Esophagus squamous epithelium (tissue), 5 donors: ENCODE measurements around the gene MIF4GD. TPM values are rescaled to one million over a fixed set of nuclear protein-coding genes. Genes with fewer than 3 reads are reported as not detected.
"Not testable (repeated sequence)": the region's sequence is repeated elsewhere in the genome, so short reads cannot be mapped to it uniquely, and the experiment has no call there.

Experiments
- DNase-seq: peaks from one replicate; lab custom pipeline; 2025; lab: John Stamatoyannopoulos, UW
- H3K27ac ChIP-seq, 4 donors: fragments of 200-600 bp; sonication (generic); one replicate each; pipeline ENCODE4 v1.5.1; 2016 to 2019; ENCODE audit warnings: mild to moderate bottlenecking in 1 of 4
- H3K27me3 ChIP-seq, 4 donors: fragments of 200-600 bp; sonication (generic); 1 replicate in 3 of 4; 2 replicates in 1 of 4; pipeline versions ENCODE4 v1.5.1 to v1.6.0; 2017 to 2021; ENCODE audit warnings: antibody characterized with exemption in 1 of 4
- H3K36me3 ChIP-seq, 3 donors: fragments of 200-600 bp; sonication (generic); one replicate each; pipeline ENCODE4 v1.5.1; 2016 to 2019
- H3K4me1 ChIP-seq, 3 donors: fragments of 200-600 bp; sonication (generic); one replicate each; pipeline ENCODE4 v1.5.1; 2017 to 2019
- H3K4me3 ChIP-seq, 4 donors: fragments of 200-600 bp; sonication (generic); 1 replicate in 3 of 4; 2 replicates in 1 of 4; pipeline ENCODE4 v1.5.1; 2016 to 2019; ENCODE audit warnings: mild to moderate bottlenecking in 2 of 4, moderate library complexity in 1 of 4
- H3K9me3 ChIP-seq, 3 donors: fragments of 200-600 bp; sonication (generic); one replicate each; pipeline ENCODE4 v1.5.1; 2016 to 2019
- POLR2A ChIP-seq, 4 donors: fragments of 450-650 bp; IDR thresholded peaks; one replicate each; pipeline ENCODE4 v1.6.1; 2017; ENCODE audit warnings: antibody characterized with exemption in 4 of 4, mild to moderate bottlenecking in 4 of 4, moderate library complexity in 3 of 4
- WGBS, 2 donors: methylation state at CpG; one replicate each; pipeline ENCODE4 v1.1.5; 2018; 5-methylcytosine and 5-hydroxymethylcytosine counted together
- intact Hi-C: fragments of 100-400 bp; cut with DNase I; formaldehyde crosslinking; loops from one replicate; pipeline ENCODE4 v1.15.0; 2022
- total RNA-seq, 4 donors: library from RNA; depleted of rRNA; stranded (reverse); fragments of >200 nt; gene quantifications; one replicate each; pipeline ENCODE4 v1.1.0, GENCODE V29; 2016
- TF ChIP-seq, protein P1 (sequence below), 6 experiments: fragments of 450-650 bp in 4 of 6; fragments of 200-600 bp in 2 of 6; sonication (generic) in 2 of 6; IDR thresholded peaks; one replicate each; pipeline ENCODE4 v1.5.1; 2016 to 2019; ENCODE audit warnings: antibody characterized with exemption in 6 of 6, mild to moderate bottlenecking in 4 of 6, moderate library complexity in 4 of 6
- donor health status: DM: yes; HTN: yes; CAD: no.

The MIF4GD gene
- total RNA-seq, 4 donors from 2014 or later: 14.6 to 28.0 (median 21.2) TPM

DNA sequence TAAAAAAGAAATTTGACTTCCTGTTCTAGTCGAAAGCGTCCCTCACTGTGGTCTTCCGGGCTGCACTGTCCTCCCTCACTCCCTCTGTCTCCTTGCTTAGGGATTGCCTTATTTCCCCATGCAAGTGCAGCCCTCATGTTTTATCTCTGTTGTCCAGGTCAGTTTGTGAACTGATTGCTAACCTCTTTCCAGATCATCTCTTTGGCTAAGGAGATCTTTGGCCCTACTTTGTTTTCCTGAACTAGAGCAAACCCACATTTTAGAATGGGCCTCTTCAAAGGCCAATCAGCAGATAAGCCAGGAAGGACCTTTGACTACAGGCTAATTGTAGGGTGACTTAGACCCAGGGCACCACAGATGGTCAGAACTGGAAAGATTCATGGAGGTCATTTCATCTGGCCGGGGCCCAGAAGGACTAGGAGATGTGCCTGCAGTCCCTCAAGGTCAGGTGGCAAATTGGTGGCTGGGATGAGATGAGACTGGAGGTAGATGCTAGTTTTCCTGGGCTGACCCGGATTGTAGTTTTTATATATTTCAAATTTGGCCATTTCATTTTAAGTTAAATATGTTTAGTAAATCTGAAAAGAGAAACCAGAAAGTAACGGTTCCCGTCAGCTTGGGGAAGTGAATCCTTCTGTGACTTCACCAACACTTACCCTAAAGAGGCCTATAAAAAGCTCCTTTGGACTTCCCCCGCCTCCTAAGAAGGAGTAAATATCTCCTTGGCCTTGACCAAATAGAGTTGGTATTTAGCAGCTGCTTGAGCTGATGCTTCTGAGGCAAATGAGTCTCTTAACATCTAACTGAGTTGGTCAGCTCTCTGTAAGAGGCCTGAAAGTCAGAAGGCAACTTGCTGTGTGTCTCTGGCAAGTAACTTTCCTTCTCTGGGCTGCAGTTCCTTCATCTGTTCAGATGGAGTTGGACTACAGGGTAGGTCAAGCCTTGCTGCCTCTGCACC is 24.4 kb upstream of the MIF4GD start:
- Histone ChIP-seq H3K9me3 (no peaks in the 10 kb centered on the region), H3K27ac (peak overlapping the region in 3 of 4 donors; percentile 9 to 83 (median 56)), H3K4me1 (peaks cover 0 to 7% (median 0%) of the 10 kb centered on the region in 3 donors), H3K27me3 (no peaks in the 10 kb centered on the region), H3K36me3 (no peaks in the 10 kb centered on the region), H3K4me3 (no peak overlapping the region)
- DNase-seq: no peak
- intact Hi-C loops: no loop called here
- TF ChIP-seq, protein P1, sequence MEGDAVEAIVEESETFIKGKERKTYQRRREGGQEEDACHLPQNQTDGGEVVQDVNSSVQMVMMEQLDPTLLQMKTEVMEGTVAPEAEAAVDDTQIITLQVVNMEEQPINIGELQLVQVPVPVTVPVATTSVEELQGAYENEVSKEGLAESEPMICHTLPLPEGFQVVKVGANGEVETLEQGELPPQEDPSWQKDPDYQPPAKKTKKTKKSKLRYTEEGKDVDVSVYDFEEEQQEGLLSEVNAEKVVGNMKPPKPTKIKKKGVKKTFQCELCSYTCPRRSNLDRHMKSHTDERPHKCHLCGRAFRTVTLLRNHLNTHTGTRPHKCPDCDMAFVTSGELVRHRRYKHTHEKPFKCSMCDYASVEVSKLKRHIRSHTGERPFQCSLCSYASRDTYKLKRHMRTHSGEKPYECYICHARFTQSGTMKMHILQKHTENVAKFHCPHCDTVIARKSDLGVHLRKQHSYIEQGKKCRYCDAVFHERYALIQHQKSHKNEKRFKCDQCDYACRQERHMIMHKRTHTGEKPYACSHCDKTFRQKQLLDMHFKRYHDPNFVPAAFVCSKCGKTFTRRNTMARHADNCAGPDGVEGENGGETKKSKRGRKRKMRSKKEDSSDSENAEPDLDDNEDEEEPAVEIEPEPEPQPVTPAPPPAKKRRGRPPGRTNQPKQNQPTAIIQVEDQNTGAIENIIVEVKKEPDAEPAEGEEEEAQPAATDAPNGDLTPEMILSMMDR (IDR thresholded peaks at IDR 0.05): no peak
- TF ChIP-seq POLR2A (IDR thresholded peaks at IDR 0.05): peak in 1 of 4 donors; percentile 38
- 72 to 73% methylated on average over 8 of the region's 8 CpGs for WGBS, 2 donors

DNA sequence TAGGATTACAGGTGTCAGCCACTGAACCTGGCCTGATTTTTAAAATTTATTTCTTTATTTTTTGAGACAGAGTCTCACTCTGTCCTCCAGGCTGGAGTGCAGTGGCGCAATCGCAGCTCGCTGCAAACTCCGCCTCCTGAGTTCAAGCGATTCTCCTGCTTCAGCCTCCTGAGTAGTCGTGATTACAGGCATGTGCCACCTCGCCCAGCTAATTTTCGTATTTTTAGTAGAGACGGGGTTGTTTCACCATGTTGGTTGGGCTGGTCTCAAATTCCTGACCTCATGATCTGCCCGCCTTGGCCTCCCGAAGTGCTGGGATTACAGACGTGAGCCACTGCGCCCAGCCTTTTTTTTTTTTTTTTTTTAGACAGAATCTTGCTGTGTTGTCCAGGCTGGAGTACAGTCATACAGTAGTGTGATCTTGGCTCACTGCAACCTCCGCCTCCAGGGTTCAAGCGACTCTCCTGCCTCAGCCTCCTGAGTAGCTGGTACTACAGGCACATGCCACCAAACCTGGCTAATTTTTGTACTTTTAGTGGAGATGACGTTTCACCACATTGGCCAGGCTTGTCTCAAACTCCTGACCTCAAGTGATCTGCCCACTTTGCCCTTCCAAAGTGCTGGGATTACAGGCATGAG is 21.9 kb upstream of the MIF4GD start:
- H3K27me3 ChIP-seq, DNase-seq, H3K4me3 ChIP-seq, intact Hi-C loops, H3K9me3 ChIP-seq, H3K36me3 ChIP-seq: not testable (repeated sequence)
- peaks cover 0 to 21% (median 3%) of the 10 kb centered on the region in 3 donors for H3K4me1 ChIP-seq
- peak overlapping the region in 2 of 4 donors; percentile 17 to 30 for H3K27ac ChIP-seq
- 61 to 76% methylated on average over 14 to 16 of the region's 16 CpGs for WGBS, 2 donors

DNA sequence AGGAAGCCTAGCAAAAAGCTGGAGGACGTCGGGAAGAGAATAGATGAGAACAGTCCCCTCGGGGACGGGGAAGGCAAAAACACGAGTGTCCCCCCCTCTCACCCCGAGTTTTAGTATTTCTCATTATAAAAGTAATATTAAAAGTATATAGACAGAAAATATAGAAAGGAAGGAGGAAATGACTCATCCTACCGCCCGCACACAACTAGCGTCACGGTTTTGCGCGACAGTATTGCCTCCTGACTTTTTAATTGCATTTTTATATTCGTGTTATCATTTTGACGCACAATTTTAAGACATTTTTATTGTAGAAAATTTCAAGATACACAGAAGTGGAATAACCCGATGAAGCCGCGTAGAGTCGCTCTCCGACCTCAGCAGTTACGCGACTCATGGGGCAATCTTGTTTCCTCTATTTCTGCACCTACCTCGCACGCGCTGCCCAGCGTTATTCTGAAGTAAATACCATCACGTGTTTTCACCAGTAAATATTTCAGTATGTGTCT is 18.9 kb upstream of the MIF4GD start:
- 0 to 1% methylated on average over 26 of the region's 26 CpGs for WGBS, 2 donors
- intact Hi-C loops: no loop called here
- Histone ChIP-seq H3K27me3 (no peaks in the 10 kb centered on the region), H3K4me1 (peaks cover 0 to 23% (median 3%) of the 10 kb centered on the region in 3 donors), H3K9me3 (no peaks in the 10 kb centered on the region), H3K36me3 (peaks cover 0 to 15% (median 6%) of the 10 kb centered on the region in 3 donors), H3K27ac (peak overlapping the region; percentile 82 to 95 (median 95)), H3K4me3 (peak overlapping the region; percentile 60 to 83 (median 74))
- no peak for DNase-seq
- TF ChIP-seq, protein P1 (IDR thresholded peaks at IDR 0.05): peak in 1 of 6 experiments; percentile 17
- TF ChIP-seq POLR2A (IDR thresholded peaks at IDR 0.05): no peak

DNA sequence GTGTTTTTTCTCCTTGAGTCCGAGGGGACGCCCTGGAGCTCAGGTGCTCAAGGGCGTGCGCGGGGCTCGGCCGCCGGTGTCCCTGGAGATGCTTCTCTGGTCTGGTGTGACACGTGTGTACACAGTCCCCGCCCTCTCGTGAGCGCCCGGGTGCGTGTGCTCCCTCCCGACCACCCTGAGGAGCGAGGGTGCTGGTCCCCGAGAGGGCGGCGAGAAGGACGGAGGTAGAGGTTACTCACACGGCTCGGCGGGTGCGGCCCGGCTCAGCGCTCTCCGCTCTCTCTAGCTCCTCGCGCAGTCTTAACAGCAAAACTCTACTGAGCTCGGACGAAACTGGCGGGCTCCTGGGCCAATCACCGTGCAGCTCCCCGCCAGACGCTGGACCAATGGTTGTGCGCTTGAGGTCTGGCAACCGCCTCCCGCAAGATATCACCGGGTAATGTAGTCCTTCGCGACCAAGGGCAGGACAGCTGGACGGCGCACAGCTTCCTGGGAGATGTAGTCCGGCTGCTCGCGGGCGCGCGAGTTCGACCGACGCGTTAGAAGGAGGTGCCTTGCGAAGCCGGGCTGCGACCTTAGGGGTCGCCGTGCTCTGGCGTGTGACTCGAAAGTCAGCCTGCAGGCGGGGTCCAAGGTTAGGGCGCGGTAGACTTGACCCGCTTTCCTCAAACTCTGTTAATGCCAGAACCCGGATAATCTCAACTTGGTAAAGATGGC is 18.2 kb upstream of the MIF4GD start, which contains the start of gene SLC25A19:
Gene SLC25A19, minus strand, starts transcription at position 319 of the 717 bp plus-strand sequence. CDS start 2,669 bp downstream, outside the sequence.
- TF ChIP-seq, protein P1 (IDR thresholded peaks at IDR 0.05): peak in 2 of 6 experiments; percentile 13 to 18
- peak in 3 of 4 donors; percentile 89 to 97 (median 89) for TF ChIP-seq POLR2A (IDR thresholded peaks at IDR 0.05)
- Histone ChIP-seq H3K4me1 (peaks cover 0 to 23% (median 3%) of the 10 kb centered on the region in 3 donors), H3K27me3 (no peaks in the 10 kb centered on the region), H3K4me3 (peak within 1 kb of the TSS; percentile 60 to 83 (median 74)), H3K36me3 (peaks cover 0 to 18% (median 6%) of the 10 kb centered on the region in 3 donors), H3K9me3 (no peaks in the 10 kb centered on the region), H3K27ac (peak within 1 kb of the TSS; percentile 82 to 95 (median 95))
- WGBS, 2 donors: 0% methylated on average over 14 to 21 of the region's 65 CpGs
- peak; percentile 92 for DNase-seq
- intact Hi-C loops: no loop called here

DNA sequence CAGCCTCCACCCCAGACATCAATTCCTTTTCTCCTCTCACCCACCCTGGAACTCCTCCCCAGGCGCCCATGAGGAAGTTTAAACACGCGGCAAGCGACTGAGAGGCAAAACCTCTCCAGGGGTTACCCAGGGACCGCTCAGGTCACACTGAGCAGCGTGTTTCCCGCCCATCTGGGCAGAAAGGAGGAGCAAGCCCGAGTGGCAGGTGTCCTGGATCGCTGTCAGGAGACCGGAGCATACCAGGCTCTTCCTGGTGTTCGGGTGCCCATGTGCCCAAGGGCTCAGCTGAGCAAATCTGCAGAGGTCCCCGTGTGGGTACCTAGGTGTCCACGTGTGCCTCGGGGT is 17.7 kb upstream of the MIF4GD start:
- DNase-seq: no peak
- intact Hi-C loops: no loop called here
- Histone ChIP-seq H3K9me3 (no peaks in the 10 kb centered on the region), H3K36me3 (peaks cover 0 to 23% (median 6%) of the 10 kb centered on the region in 3 donors), H3K4me3 (peak overlapping the region; percentile 60 to 83 (median 74)), H3K4me1 (peaks cover 0 to 23% (median 3%) of the 10 kb centered on the region in 3 donors), H3K27ac (peak overlapping the region; percentile 82 to 95 (median 89)), H3K27me3 (no peaks in the 10 kb centered on the region)
- WGBS, 2 donors: 0 to 1% methylated on average over 9 to 14 of the region's 14 CpGs
- no peak for TF ChIP-seq POLR2A (IDR thresholded peaks at IDR 0.05)
- TF ChIP-seq, protein P1 (IDR thresholded peaks at IDR 0.05): no peak
